HepG2 (cell line): ENCODE data around the gene SPSB1. TPM values are rescaled to one million over a fixed set of nuclear protein-coding genes. Genes with fewer than 3 reads are reported as not detected.

Source experiments
- ARID3A ChIP-seq: IDR thresholded peaks from 2 replicates; pipeline ENCODE4 v1.6.1; 2012; ENCODE audit warnings: low read depth, low read length, improper control_type of control experiment
- ARID5B ChIP-seq: IDR thresholded peaks from 2 replicates; pipeline ENCODE4 v1.4.0; 2020; ENCODE audit warnings: mild to moderate bottlenecking, missing genetic modification reagents
- CBX5 ChIP-seq: sonication (generic); formaldehyde crosslinking; IDR thresholded peaks from 2 replicates; pipeline ENCODE4 v1.4.0; 2020; ENCODE audit warnings: missing genetic modification reagents, borderline replicate concordance
- CEBPG ChIP-seq: IDR thresholded peaks from 2 replicates; pipeline ENCODE4 v1.6.1; 2016
- FOXK1 ChIP-seq: sonication (generic); formaldehyde crosslinking; IDR thresholded peaks from 2 replicates; pipeline ENCODE4 v1.4.0; 2020; ENCODE audit warnings: low read depth, missing genetic modification reagents, borderline replicate concordance
- PBX2 ChIP-seq: IDR thresholded peaks from 2 replicates; pipeline ENCODE4 v1.6.1; 2016; ENCODE audit warnings: control low read depth
- SOX5 ChIP-seq: IDR thresholded peaks from 2 replicates; pipeline ENCODE4 v1.6.1; 2016; ENCODE audit warnings: borderline replicate concordance
- TCF7 ChIP-seq: sonication (generic); IDR thresholded peaks from 2 replicates; pipeline ENCODE4 v1.6.1; 2016; ENCODE audit warnings: antibody characterized with exemption, low read depth
- ZNF609 ChIP-seq: sonication (generic); formaldehyde crosslinking; IDR thresholded peaks from 2 replicates; pipeline ENCODE4 v1.4.0; 2020; ENCODE audit warnings: mild to moderate bottlenecking, missing genetic modification reagents, borderline replicate concordance
- polyA plus RNA-seq, 8 experiments: library from polyadenylated mRNA; depleted of rRNA in 3 of 8; stranded (reverse) in 7 of 8; unstranded in 1 of 8; fragments of >200 nt; fragmentation: Illumina TruSeq in 4 of 8; extraction: Trizol in 4 of 8; gene quantifications; 2 replicates each; pipeline versions ENCODE4 v1.2.1 to v1.2.3, GENCODE V29; 2011 to 2016; ENCODE audit warnings: low read depth in 4 of 8, missing spikeins in 1 of 8, mixed read lengths in 1 of 8; ENCODE audit not compliant: insufficient read depth in 1 of 8
- total RNA-seq, 5 experiments: library from RNA; depleted of rRNA; stranded (reverse); fragments of >200 nt; fragmentation: Illumina TruSeq; extraction: Trizol; gene quantifications; 2 replicates each; pipeline ENCODE4 v1.2.3, GENCODE V29; 2016; ENCODE audit warnings: low read depth in 1 of 5

Gene SPSB1
- total and polyA plus RNA-seq, 2 of the 13 experiments (the other 11 are each of a cell fraction or from before 2014, with no cell fraction given): 5.0 to 8.0 TPM

- peak; percentile 43; the same call in 1 of the 2 replicates for TF ChIP-seq SOX5 (CRISPR knock-in tag)
- TF ChIP-seq CEBPG: 0 out of 2 replicates have a peak, but pooled peaks have one; percentile 17
- 0 out of 2 replicates have a peak, but pooled peaks have one; percentile 8 for TF ChIP-seq ARID5B (CRISPR knock-in tag)
- no peak for TF ChIP-seq PBX2 (CRISPR knock-in tag)
- no peak for TF ChIP-seq CBX5 (CRISPR knock-in tag)
- TF ChIP-seq FOXK1 (CRISPR knock-in tag): no peak
- TF ChIP-seq ARID3A: no peak
- 0 out of 2 replicates have a peak, but pooled peaks have one; percentile 13 for TF ChIP-seq TCF7
- no peak for TF ChIP-seq ZNF609 (CRISPR knock-in tag)
These were observed 39.1 kb downstream of the SPSB1 start (continued) for GRCh38 chr1:9331558-9332346.
